ENCODE data around the gene PITPNM3.
"Not testable (repeated sequence)": the region's sequence is repeated elsewhere in the genome, so short reads cannot be mapped to it uniquely, and the experiment has no call there.

The PITPNM3 gene

GRCh38 chr17:6574687-6575595 lies 18.6 kb upstream of the PITPNM3 start:
- peak; percentile 81 for DNase-seq (ENCODE audit: low read depth)

- DNase-seq (ENCODE audit: low read depth) = no peak
These were observed 17.8 kb upstream of the PITPNM3 start for GRCh38 chr17:6573982-6574686.

- not testable (repeated sequence) for DNase-seq (ENCODE audit: low read depth)
These were observed 17.1 kb upstream of the PITPNM3 start for GRCh38 chr17:6573495-6573894.

GRCh38 chr17:6572972-6573370 lies 16.6 kb upstream of the PITPNM3 start:
- DNase-seq (ENCODE audit: low read depth) = no peak

GRCh38 chr17:6571452-6571781 lies 15.1 kb upstream of the PITPNM3 start:
- no peak for DNase-seq (ENCODE audit: low read depth)

- DNase-seq (ENCODE audit: low read depth) = no peak
These were observed 14.5 kb upstream of the PITPNM3 start for GRCh38 chr17:6570731-6571451.

- DNase-seq (ENCODE audit: low read depth) = no peak
These were observed 13.3 kb upstream of the PITPNM3 start for GRCh38 chr17:6569370-6570285.

GRCh38 chr17:6568184-6568758 lies 11.9 kb upstream of the PITPNM3 start:
- no peak for DNase-seq (ENCODE audit: low read depth)

- DNase-seq (ENCODE audit: low read depth) = no peak
These were observed 11.3 kb upstream of the PITPNM3 start for GRCh38 chr17:6567528-6568183.

GRCh38 chr17:6561446-6561845 lies 5.1 kb upstream of the PITPNM3 start:
- DNase-seq (ENCODE audit: low read depth) = no peak

GRCh38 chr17:6560496-6560895 lies 4.1 kb upstream of the PITPNM3 start:
- no peak for DNase-seq (ENCODE audit: low read depth)

- DNase-seq (ENCODE audit: low read depth) = no peak
These were observed 3.4 kb upstream of the PITPNM3 start for GRCh38 chr17:6559753-6560215.

GRCh38 chr17:6558932-6559752 lies 2.8 kb upstream of the PITPNM3 start:
- no peak for DNase-seq (ENCODE audit: low read depth)

GRCh38 chr17:6558276-6558675 lies 1.9 kb upstream of the PITPNM3 start:
- DNase-seq (ENCODE audit: low read depth) = no peak

GRCh38 chr17:6557040-6557438 lies 684 bp upstream of the PITPNM3 start:
- no peak for DNase-seq (ENCODE audit: low read depth)

- peak; percentile 70 for DNase-seq (ENCODE audit: low read depth)
These were observed 829 bp downstream of the PITPNM3 start for GRCh38 chr17:6555331-6556120.

GRCh38 chr17:6554871-6555330 lies 1.5 kb downstream of the PITPNM3 start:
- DNase-seq (ENCODE audit: low read depth) = no peak

- no peak for DNase-seq (ENCODE audit: low read depth)
These were observed 2.0 kb downstream of the PITPNM3 start for GRCh38 chr17:6554342-6554741.
